Esophagus (tissue), 2 donors: ENCODE data around the gene PHOX2A. TPM values are rescaled to one million over a fixed set of nuclear protein-coding genes. Genes with fewer than 3 reads are reported as not detected.
A peak's percentile ranks its signal among the peaks of the same experiment; 100 is the strongest.

Source experiments
- H3K27ac ChIP-seq, 2 donors: one replicate each; pipeline ENCODE4 v1.5.1; 2013; ENCODE audit warnings: low read depth in 2 of 2, mild to moderate bottlenecking in 2 of 2, inconsistent platforms in 1 of 2, low read length in 1 of 2, moderate library complexity in 1 of 2
- H3K27me3 ChIP-seq, 2 donors: one replicate each; pipeline ENCODE4 v1.6.1; 2013; ENCODE audit warnings: low read length in 2 of 2, control low read depth in 1 of 2, mild to moderate bottlenecking in 1 of 2; ENCODE audit not compliant: insufficient read depth in 2 of 2, control insufficient read depth in 1 of 2
- H3K36me3 ChIP-seq, 2 donors: one replicate each; pipeline ENCODE4 v1.6.1; 2013; ENCODE audit warnings: low read length in 1 of 2; ENCODE audit not compliant: control insufficient read depth in 2 of 2, insufficient read depth in 2 of 2
- H3K4me1 ChIP-seq, 2 donors: one replicate each; pipeline ENCODE4 v1.6.1; 2013; ENCODE audit warnings: low read length in 1 of 2; ENCODE audit not compliant: control insufficient read depth in 2 of 2, insufficient read depth in 2 of 2
- H3K4me3 ChIP-seq, 2 donors: one replicate each; pipeline ENCODE4 v1.5.1; 2013; ENCODE audit warnings: low read length in 2 of 2, mild to moderate bottlenecking in 2 of 2, low read depth in 1 of 2, moderate library complexity in 1 of 2
- H3K9me3 ChIP-seq, 2 donors: one replicate each; pipeline ENCODE4 v1.6.1; 2013; ENCODE audit warnings: mild to moderate bottlenecking in 2 of 2, low read depth in 1 of 2, low read length in 1 of 2, moderate library complexity in 1 of 2; ENCODE audit not compliant: control insufficient read depth in 2 of 2, insufficient read depth in 1 of 2
- WGBS, 2 donors: extraction: QIAGEN DNeasy Blood & Tissue Kit; methylation state at CpG; one replicate each; pipeline ENCODE4 v1.1.7; 2013; 5-methylcytosine and 5-hydroxymethylcytosine counted together
- polyA plus RNA-seq, 2 donors: library from polyadenylated mRNA; stranded (reverse); fragments of 200-250 nt; gene quantifications; one replicate each; pipeline ENCODE4 v1.2.3, GENCODE V29; 2013
- donor health status: healthy with polysubstance abuse.
- donor health status: Bipolar disorder and iron deficiency.

Gene PHOX2A
- polyA plus RNA-seq, 2 donors, result not detected

DNA sequence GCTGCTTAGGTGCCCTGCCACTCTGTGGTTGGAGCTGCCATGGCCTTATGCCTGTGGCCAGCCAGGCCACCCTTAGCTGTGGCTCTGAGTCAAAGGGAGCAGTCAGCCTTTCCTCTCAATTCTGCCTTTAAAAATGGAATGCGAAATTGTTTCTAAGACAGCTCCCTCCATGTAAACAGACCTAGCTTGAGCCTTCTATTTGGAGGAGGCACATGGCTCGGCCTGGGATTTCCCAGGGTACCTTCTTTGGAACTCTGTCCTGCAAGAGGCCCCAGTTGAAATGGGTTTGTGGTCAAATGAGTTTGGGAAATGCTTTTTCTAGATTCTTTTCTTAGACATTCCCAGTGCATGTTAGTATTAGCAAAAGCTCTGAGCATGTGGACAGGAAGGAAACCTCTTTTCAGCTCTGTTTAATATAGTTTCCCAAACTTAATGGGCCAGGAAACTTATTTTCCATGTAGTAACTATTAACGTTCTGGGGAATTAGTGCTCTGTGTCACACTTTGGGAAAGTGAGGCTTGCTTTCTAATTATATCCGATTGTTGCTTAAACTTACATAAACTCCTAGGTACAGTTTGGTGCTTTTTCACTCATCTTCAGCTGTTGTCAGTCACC, 7.8 kb downstream of the PHOX2A start:
- H3K4me1 ChIP-seq, result peaks cover 3 to 18% of the 10 kb centered on the region in 2 donors
- peak overlapping the region in 1 of 2 donors; percentile 0 for H3K27ac ChIP-seq
- peaks cover 22 to 56% of the 10 kb centered on the region in 2 donors for H3K36me3 ChIP-seq
- no peaks in the 10 kb centered on the region for H3K9me3 ChIP-seq
- 53 to 56% methylated on average over 4 of the region's 4 CpGs for WGBS, 2 donors
- no peak overlapping the region for H3K4me3 ChIP-seq
- H3K27me3 ChIP-seq, result peaks cover 0 to 1% of the 10 kb centered on the region in 2 donors

DNA sequence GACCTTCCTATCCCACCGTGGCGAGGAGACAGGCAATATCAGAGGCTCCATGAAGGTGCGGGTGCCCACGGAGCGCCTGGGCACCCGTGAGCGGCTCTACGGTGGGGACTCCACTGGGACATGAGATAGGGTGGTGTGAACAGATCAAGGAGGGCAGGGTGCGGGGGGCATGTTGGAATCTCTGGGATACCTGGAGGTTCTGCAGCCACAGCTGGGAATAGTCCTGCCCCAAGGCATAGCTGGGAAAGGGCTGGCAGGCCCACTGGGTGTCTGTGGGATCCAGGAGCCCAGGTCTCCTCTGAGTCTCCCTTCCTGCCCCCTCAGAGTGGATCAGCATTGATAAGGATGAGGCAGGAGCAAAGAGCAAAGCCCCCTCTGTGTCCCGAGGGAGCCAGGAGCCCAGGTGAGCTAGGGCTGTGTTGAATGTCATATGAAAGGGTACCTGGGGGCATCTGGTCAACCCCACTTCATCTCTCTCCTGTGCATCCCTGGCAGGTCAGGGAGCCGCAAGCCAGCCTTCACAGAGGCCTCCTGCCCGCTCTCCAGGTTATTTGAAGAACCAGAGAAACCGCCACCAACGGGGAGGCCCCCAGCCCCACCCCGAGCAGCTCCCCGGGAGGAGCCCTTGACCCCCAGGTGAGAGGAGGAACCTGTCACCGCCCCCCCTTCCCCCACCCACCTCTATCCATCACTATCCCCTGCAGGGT, 8.5 kb downstream of the PHOX2A start:
- H3K27ac ChIP-seq, result peak overlapping the region in 1 of 2 donors; percentile 0
- no peaks in the 10 kb centered on the region for H3K9me3 ChIP-seq
- 88 to 90% methylated on average over 17 of the region's 17 CpGs for WGBS, 2 donors
- H3K4me1 ChIP-seq, result peaks cover under 1 to 18% of the 10 kb centered on the region in 2 donors
- no peaks in the 10 kb centered on the region for H3K27me3 ChIP-seq
- no peak overlapping the region for H3K4me3 ChIP-seq
- H3K36me3 ChIP-seq, result peaks cover 27 to 63% of the 10 kb centered on the region in 2 donors

DNA sequence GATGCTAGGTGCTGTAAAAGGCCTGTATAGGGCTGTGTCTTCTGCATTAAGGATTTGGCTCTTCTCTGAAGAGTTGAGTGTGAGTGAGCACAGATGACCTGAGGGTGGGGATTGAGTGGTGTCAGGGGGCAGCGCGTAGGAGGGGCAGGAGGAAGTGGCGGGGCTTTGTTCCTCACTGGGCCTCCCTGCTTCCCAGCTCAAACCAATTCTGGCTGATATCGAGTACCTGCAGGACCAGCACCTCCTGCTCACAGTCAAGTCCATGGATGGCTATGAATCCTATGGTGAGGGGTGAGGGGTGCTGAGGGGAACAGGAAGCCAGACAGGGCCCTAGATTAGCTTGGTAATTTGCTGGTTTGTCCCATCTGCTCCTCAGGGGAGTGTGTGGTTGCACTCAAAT, 9.1 kb downstream of the PHOX2A start:
- WGBS, 2 donors, result 90 to 95% methylated on average over 4 of the region's 4 CpGs
- Histone ChIP-seq H3K9me3 (no peaks in the 10 kb centered on the region), H3K36me3 (peaks cover 29 to 69% of the 10 kb centered on the region in 2 donors), H3K4me1 (peaks cover 0 to 13% of the 10 kb centered on the region in 2 donors), H3K4me3 (no peak overlapping the region), H3K27ac (no peak overlapping the region), H3K27me3 (no peaks in the 10 kb centered on the region)

DNA sequence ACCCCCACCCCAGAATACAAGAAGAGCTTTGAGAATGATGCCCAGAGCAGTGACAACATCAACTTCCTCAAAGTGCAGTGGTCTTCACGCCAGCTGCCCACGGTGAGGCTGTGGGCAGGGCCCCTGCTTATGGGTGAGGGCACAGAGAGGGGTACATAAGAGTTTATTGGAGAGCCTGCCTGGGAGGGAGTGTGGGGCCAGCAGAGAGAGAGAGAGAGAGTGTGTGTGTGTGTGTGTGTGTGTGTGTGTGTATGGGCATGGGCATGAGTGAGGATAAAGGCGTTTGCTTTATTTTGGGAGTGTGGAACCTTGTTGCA, 9.5 kb downstream of the PHOX2A start:
- Histone ChIP-seq H3K4me3 (no peak overlapping the region), H3K4me1 (peaks cover 0 to 10% of the 10 kb centered on the region in 2 donors), H3K27ac (no peak overlapping the region), H3K27me3 (no peaks in the 10 kb centered on the region), H3K36me3 (peaks cover 31 to 74% of the 10 kb centered on the region in 2 donors), H3K9me3 (no peaks in the 10 kb centered on the region)
- 67 to 85% methylated on average over 3 of the region's 3 CpGs for WGBS, 2 donors

DNA sequence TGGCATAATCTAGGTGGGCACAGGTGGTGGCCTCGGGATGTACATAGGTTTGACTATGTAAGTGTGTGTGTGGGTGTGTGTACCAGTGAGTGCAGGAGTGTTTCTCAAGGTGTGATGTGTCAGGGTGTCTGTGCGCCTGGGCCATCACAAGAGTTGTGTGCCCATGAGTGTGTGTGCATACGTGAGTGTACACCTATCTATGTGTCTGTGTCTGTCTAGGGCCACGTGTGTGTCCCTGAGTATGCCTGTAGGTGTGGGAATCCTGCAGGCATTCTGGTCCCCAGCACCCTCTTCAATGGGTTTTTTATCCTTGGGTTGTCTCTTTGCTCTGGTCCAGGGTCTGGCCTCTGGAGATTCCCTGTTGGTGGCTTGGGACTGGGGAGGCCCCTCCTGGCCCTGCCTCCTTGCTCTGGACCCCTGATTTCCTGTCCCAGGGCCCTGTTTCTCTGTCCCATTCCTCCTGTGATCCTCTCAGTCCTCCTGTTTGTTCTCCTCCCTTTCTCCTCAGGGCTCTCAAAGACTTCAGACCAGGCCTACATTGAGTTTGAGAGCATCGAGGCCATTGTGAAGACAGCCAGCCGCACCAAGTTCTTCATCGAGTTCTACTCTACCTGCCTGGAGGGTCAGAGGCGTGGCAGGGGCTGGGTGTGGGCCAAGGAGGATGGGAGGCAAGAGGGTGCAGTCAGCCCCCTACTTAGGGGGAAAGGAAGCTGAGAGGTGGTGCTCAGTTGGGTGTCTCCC, 10.0 kb downstream of the PHOX2A start:
- H3K36me3 ChIP-seq, result peaks cover 31 to 78% of the 10 kb centered on the region in 2 donors
- WGBS, 2 donors, result 81 to 83% methylated on average over 8 of the region's 8 CpGs

DNA sequence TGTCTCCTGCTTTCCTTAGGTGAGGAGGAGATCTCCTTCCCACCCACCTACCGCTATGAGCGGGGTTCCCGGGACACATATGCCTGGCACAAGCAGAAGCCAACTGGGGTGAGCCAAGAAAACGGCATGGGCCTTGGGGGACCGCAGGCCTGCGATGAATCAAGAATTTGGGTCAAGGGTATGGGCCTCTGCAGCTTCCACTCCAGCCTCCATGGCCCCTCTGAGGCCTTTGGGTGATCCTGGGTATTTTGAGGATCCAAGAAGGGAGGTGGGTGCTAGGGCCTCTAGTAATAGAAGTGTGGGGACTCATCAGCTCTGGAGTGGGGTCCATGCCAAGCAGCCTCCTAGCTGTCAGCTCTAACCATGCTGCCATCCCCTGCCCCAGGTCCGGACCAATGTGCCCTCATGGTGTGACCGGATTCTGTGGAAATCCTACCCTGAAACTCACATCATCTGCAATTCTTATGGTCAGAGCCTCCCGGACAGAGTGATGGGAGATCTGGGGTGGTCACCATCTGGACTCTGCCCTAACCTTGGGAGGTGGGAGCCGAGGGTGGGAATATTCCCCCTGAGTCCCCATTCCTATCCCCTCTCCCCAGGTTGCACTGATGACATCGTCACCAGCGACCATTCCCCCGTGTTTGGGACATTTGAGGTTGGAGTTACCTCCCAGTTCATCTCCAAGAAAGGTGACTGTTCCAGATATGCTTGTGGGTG, 10.8 kb downstream of the PHOX2A start:
- peaks cover 34 to 84% of the 10 kb centered on the region in 2 donors for H3K36me3 ChIP-seq
- no peak overlapping the region for H3K4me3 ChIP-seq
- no peaks in the 10 kb centered on the region for H3K27me3 ChIP-seq
- no peak overlapping the region for H3K27ac ChIP-seq
- peaks cover 0 to 8% of the 10 kb centered on the region in 2 donors for H3K4me1 ChIP-seq
- WGBS, 2 donors, result 90 to 91% methylated on average over 13 of the region's 13 CpGs
- no peaks in the 10 kb centered on the region for H3K9me3 ChIP-seq

More for the DNA sequence above, 10.0 kb downstream of the PHOX2A start:
- Histone ChIP-seq H3K27ac (no peak overlapping the region), H3K9me3 (no peaks in the 10 kb centered on the region), H3K4me1 (peaks cover 0 to 8% of the 10 kb centered on the region in 2 donors), H3K27me3 (no peaks in the 10 kb centered on the region), H3K4me3 (no peak overlapping the region)

DNA sequence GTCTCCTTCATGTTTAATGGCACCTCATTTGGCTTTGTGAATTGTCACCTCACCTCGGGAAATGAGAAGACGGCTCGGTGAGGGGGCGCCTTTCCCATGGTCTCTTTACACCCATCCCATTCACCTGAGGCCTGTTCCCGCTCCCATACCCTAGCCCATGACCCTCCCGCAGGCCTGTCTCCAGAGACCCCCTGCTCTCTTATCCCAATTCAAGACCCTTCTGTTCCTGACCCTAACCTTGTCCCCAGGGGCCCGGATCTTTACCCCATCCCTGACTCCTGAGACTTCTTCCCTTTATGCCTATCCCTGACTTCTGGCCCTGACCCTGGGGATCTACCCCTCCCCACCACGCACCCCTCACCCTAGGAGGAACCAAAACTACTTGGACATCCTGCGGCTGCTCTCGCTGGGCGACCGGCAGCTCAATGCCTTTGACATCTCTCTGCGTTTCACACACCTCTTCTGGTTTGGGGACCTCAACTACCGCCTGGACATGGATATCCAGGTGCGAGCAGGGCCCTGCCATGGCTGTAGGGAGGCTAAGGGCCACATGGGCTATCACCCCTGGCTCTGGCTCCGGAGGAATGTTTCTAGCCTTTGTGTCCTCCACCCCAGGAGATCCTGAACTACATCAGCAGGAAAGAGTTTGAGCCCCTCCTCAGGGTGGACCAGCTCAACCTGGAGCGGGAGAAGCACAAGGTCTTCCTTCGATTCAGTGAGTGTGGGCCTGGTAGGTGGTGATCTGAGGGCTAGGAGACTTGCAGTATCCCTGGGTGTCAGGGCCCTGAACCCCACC, 11.5 kb downstream of the PHOX2A start:
- no peak overlapping the region for H3K4me3 ChIP-seq
- peaks cover 0 to 2% of the 10 kb centered on the region in 2 donors for H3K4me1 ChIP-seq
- 89 to 93% methylated on average over 18 of the region's 18 CpGs for WGBS, 2 donors
- H3K9me3 ChIP-seq, result no peaks in the 10 kb centered on the region
- peaks cover 34 to 83% of the 10 kb centered on the region in 2 donors for H3K36me3 ChIP-seq
- no peaks in the 10 kb centered on the region for H3K27me3 ChIP-seq
- no peak overlapping the region for H3K27ac ChIP-seq

DNA sequence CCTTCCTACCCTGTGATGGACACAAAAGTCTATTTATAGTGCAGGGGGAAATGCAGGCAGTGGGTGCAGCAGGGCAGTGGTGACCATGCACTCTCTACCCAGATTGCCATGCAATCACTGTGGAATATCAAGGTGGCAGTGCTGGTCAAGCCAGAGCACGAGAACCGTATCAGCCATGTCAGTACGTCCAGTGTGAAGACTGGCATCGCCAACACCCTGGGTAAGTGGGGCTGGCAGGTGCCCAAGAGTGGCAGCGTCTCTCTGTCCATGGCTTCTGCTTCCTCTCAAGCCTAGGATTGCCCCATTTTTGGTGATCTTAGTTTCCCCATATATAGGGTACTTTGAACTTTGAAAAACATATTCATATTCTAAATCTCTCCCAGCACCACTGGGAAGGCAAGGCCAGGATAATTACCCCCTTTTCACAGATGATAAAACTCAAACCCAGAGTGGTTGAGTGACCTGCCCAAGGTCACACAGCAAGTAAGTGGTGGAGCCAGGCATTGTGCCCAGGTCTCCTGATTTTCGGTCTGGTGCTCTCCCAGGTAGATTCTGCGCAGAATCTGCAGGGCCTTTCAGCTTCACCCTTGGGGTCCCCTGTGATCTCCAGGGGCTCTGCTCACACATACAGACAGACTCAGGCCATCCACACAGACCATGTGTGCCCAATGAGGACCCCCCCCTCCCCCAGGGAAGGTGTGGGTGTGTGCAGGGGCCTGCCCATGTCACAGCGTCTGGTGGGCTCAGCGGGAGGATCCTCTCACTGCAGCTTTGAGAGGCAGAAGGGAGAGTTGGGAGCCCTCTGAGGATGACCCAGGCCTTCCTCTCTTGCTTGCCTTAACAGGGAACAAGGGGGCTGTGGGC, 12.3 kb downstream of the PHOX2A start:
- 91 to 93% methylated on average over 9 of the region's 9 CpGs for WGBS, 2 donors
- H3K27ac ChIP-seq, result no peak overlapping the region

More for the DNA sequence above, 12.3 kb downstream of the PHOX2A start:
- Histone ChIP-seq H3K4me1 (no peaks in the 10 kb centered on the region), H3K4me3 (no peak overlapping the region), H3K9me3 (no peaks in the 10 kb centered on the region), H3K27me3 (no peaks in the 10 kb centered on the region), H3K36me3 (peaks cover 34 to 75% of the 10 kb centered on the region in 2 donors)
